IMR-90 (cell line): Measurements from ENCODE around the gene IRF2. TPM values are rescaled to one million over a fixed set of nuclear protein-coding genes. Genes with fewer than 3 reads are reported as not detected.

Experiments used
- ATAC-seq: fragments of 200-7000 bp; cut with Tn5 transposase; 2 replicates; pipeline ENCODE4 v1.9.1; 2020; ENCODE audit warnings: low read depth, mild to moderate bottlenecking, moderate library complexity
- BruUV-seq: library from RNA; stranded (reverse); fragments of 400-500 nt; replicated peaks from 2 replicates; lab custom pipeline; 2021; lab: Mats Ljungman, UMichigan
- CTCF ChIA-PET: fragments of 300-600 bp; formaldehyde crosslinking; extraction: SDS; loops from one replicate; lab custom pipeline; 2021; ENCODE audit warnings: antibody characterized with exemption; lab: Yijun Ruan, JAX
- POLR2A ChIA-PET: fragments of 300-600 bp; sonication (Branson Sonifier 250); formaldehyde crosslinking; loops from one replicate; lab custom pipeline; 2022; ENCODE audit warnings: antibody characterized with exemption; ENCODE audit not compliant: unreplicated experiment; lab: Charles Lee
- DNase-seq: peaks from one replicate; pipeline ENCODE4 v3.0.0; 2013
- H2AFZ ChIP-seq: replicated peaks from 2 replicates; pipeline ENCODE3; 2013; ENCODE audit warnings: low read length, mild to moderate bottlenecking; ENCODE audit not compliant: poor library complexity
- H2AK5ac ChIP-seq: 2 replicates; pipeline ENCODE4 v1.6.1; 2013; ENCODE audit warnings: low read depth, low read length, inconsistent platforms
- H2AK9ac ChIP-seq: replicated peaks from 2 replicates; pipeline ENCODE3; 2013; ENCODE audit warnings: mild to moderate bottlenecking, low read depth, low read length, moderate library complexity; ENCODE audit not compliant: poor library complexity
- H2BK120ac ChIP-seq: 2 replicates; pipeline ENCODE4 v1.6.1; 2013; ENCODE audit warnings: low read depth, low read length, inconsistent platforms
- H2BK15ac ChIP-seq: 3 replicates; pipeline ENCODE4 v1.6.1; 2013; ENCODE audit warnings: low read depth, low read length, inconsistent platforms
- H2BK20ac ChIP-seq: 2 replicates; pipeline ENCODE4 v1.6.1; 2013; ENCODE audit warnings: low read depth, mild to moderate bottlenecking, inconsistent platforms, low read length, moderate library complexity
- H2BK5ac ChIP-seq: 2 replicates; pipeline ENCODE4 v1.6.1; 2013; ENCODE audit warnings: mild to moderate bottlenecking, low read depth, low read length, inconsistent platforms; ENCODE audit not compliant: poor library complexity, severe bottlenecking
- H3K14ac ChIP-seq: replicated peaks from 2 replicates; pipeline ENCODE4 v1.6.1; 2013; ENCODE audit warnings: low read depth, low read length, inconsistent platforms
- H3K18ac ChIP-seq: 2 replicates; pipeline ENCODE4 v1.6.1; 2013; ENCODE audit warnings: low read depth, low read length, control low read depth
- H3K23ac ChIP-seq: 2 replicates; pipeline ENCODE4 v1.6.1; 2013; ENCODE audit warnings: low read depth, low read length, inconsistent platforms
- H3K27ac ChIP-seq: 2 replicates; pipeline ENCODE4 v1.5.1; 2013; ENCODE audit warnings: mild to moderate bottlenecking, control low read depth, low read length; ENCODE audit not compliant: insufficient read depth
- H3K27me3 ChIP-seq: 2 replicates; pipeline ENCODE4 v1.6.1; 2013; ENCODE audit warnings: low read length; ENCODE audit not compliant: control insufficient read depth, insufficient read depth
- H3K36me3 ChIP-seq: 2 replicates; pipeline ENCODE4 v1.6.1; 2013; ENCODE audit warnings: low read length, mixed read lengths; ENCODE audit not compliant: control insufficient read depth, insufficient read depth
- H3K4ac ChIP-seq: 2 replicates; pipeline ENCODE4 v1.6.1; 2013; ENCODE audit warnings: low read depth, low read length, inconsistent platforms
- H3K4me1 ChIP-seq: 2 replicates; pipeline ENCODE4 v1.6.1; 2013; ENCODE audit warnings: low read length, mixed read lengths; ENCODE audit not compliant: control insufficient read depth, insufficient read depth
- H3K4me2 ChIP-seq: 2 replicates; pipeline ENCODE4 v1.6.1; 2013; ENCODE audit warnings: low read depth, mild to moderate bottlenecking, control low read depth, low read length, moderate library complexity
- H3K4me3 ChIP-seq: 2 replicates; pipeline ENCODE4 v1.5.1; 2013; ENCODE audit warnings: low read depth, mild to moderate bottlenecking, control low read depth, low read length, moderate library complexity; ENCODE audit not compliant: insufficient read depth
- H3K56ac ChIP-seq: 2 replicates; pipeline ENCODE4 v1.6.1; 2013; ENCODE audit warnings: low read length, inconsistent platforms; ENCODE audit not compliant: insufficient read depth; ENCODE audit errors: extremely low read depth
- H3K79me1 ChIP-seq, 2 experiments: 2 replicates each; pipeline ENCODE4 v1.6.1; 2013; ENCODE audit warnings: low read length in 2 of 2, inconsistent platforms in 1 of 2, low read depth in 1 of 2
- H3K9ac ChIP-seq: 2 replicates; pipeline ENCODE4 v1.6.1; 2013; ENCODE audit warnings: low read depth, low read length, control low read depth
- H3K9me1 ChIP-seq: 2 replicates; pipeline ENCODE4 v1.6.1; 2013; ENCODE audit warnings: low read length, inconsistent platforms; ENCODE audit not compliant: insufficient read depth
- H3K9me3 ChIP-seq: 2 replicates; pipeline ENCODE4 v1.6.1; 2013; ENCODE audit warnings: low read length; ENCODE audit not compliant: control insufficient read depth, insufficient read depth
- H4K20me1 ChIP-seq: 2 replicates; pipeline ENCODE4 v1.6.1; 2013; ENCODE audit warnings: low read length, inconsistent platforms; ENCODE audit not compliant: insufficient read depth
- H4K5ac ChIP-seq: 2 replicates; pipeline ENCODE4 v1.6.1; 2013; ENCODE audit warnings: mild to moderate bottlenecking, low read depth, low read length, control low read depth
- H4K8ac ChIP-seq, 2 experiments: 2 replicates each; pipeline ENCODE4 v1.6.1; 2013; ENCODE audit warnings: low read depth in 2 of 2, low read length in 2 of 2, control low read depth in 1 of 2, inconsistent platforms in 1 of 2
- H4K91ac ChIP-seq: 2 replicates; pipeline ENCODE4 v1.6.1; 2013; ENCODE audit warnings: low read depth, low read length, inconsistent platforms; ENCODE audit not compliant: insufficient read depth
- BHLHE40 ChIP-seq: fragments of 150-350 bp; IDR thresholded peaks from 2 replicates; pipeline ENCODE4 v1.6.1; 2016; ENCODE audit warnings: mild to moderate bottlenecking, low read depth, low read length
- CTCF ChIP-seq: conservative IDR thresholded peaks from 2 replicates; pipeline ENCODE4 v1.5.1; 2012; ENCODE audit warnings: mild to moderate bottlenecking, low read depth, low read length, improper control_type of control experiment
- ELK1 ChIP-seq: fragments of 150-350 bp; IDR thresholded peaks from 2 replicates; pipeline ENCODE4 v1.6.1; 2016; ENCODE audit warnings: low read depth, mild to moderate bottlenecking, low read length, moderate library complexity, borderline replicate concordance
- FOS ChIP-seq: fragments of 150-350 bp; IDR thresholded peaks from 2 replicates; pipeline ENCODE4 v1.6.1; 2016; ENCODE audit warnings: low read depth, low read length
- MAFK ChIP-seq: IDR thresholded peaks from 2 replicates; pipeline ENCODE4 v1.6.1; 2012; ENCODE audit warnings: low read depth, low read length, improper control_type of control experiment
- MAZ ChIP-seq: IDR thresholded peaks from 2 replicates; pipeline ENCODE4 v1.6.1; 2012; ENCODE audit warnings: low read depth, mild to moderate bottlenecking, low read length, improper control_type of control experiment, moderate library complexity, borderline replicate concordance
- MXI1 ChIP-seq: IDR thresholded peaks from 2 replicates; pipeline ENCODE4 v1.6.1; 2012; ENCODE audit warnings: low read depth, mild to moderate bottlenecking, low read length, moderate library complexity, borderline replicate concordance
- NFE2L2 ChIP-seq: fragments of 150-350 bp; IDR thresholded peaks from 2 replicates; pipeline ENCODE4 v1.6.1; 2016; ENCODE audit warnings: low read depth, mild to moderate bottlenecking, low read length
- POLR2A ChIP-seq: IDR thresholded peaks from 2 replicates; pipeline ENCODE4 v1.6.1; 2012; ENCODE audit warnings: mild to moderate bottlenecking, low read depth, low read length
- RFX5 ChIP-seq: IDR thresholded peaks from 2 replicates; pipeline ENCODE4 v1.8.0; 2012; ENCODE audit warnings: low read depth, mild to moderate bottlenecking, low read length, moderate library complexity
- SMC3 ChIP-seq: fragments of 150-350 bp; IDR thresholded peaks from 2 replicates; pipeline ENCODE4 v1.6.1; 2016; ENCODE audit warnings: low read depth, mild to moderate bottlenecking, antibody characterized with exemption, low read length, moderate library complexity
- USF2 ChIP-seq: fragments of 150-350 bp; IDR thresholded peaks from 2 replicates; pipeline ENCODE4 v1.6.1; 2017; ENCODE audit warnings: mild to moderate bottlenecking, antibody characterized with exemption, low read length, low read depth
- WGBS, 2 experiments: methylation state at CpG; one replicate each; pipeline versions ENCODE4 v1.1.5 to v1.1.7; 2013; ENCODE audit warnings: missing lambda C conversion rate in 2 of 2; ENCODE audit not compliant: insufficient read length in 1 of 2; ENCODE audit errors: extremely low coverage in 2 of 2; 5-methylcytosine and 5-hydroxymethylcytosine counted together
- dilution Hi-C: fragments of 300-500 bp; cut with HindIII; formaldehyde crosslinking; loops from one replicate; pipeline ENCODE4 v1.14.3; 2018; ENCODE audit warnings: low sequenced_read_pairs; ENCODE audit not compliant: unreplicated experiment
- in situ Hi-C: fragments of 300-500 bp; cut with MboI; formaldehyde crosslinking; loops from 3 replicates; pipeline ENCODE4 v1.14.3; 2019; ENCODE audit warnings: low sequenced_read_pairs, inconsistent platforms, mixed read lengths
- intact Hi-C: fragments of 100-400 bp; cut with micrococcal nuclease; formaldehyde crosslinking; loops from 2 replicates; pipeline ENCODE4 v1.10.0; 2022
- polyA plus RNA-seq, 3 experiments: library from polyadenylated mRNA; depleted of rRNA; stranded (reverse); fragments of >200 nt; gene quantifications; 2 replicates each; pipeline ENCODE4 v1.2.3, GENCODE V29; 2012; ENCODE audit warnings: low replicate concordance in 1 of 3
- total RNA-seq: library from RNA; depleted of rRNA; stranded (reverse); fragments of >200 nt; gene quantifications from 2 replicates; pipeline ENCODE4 v1.2.3, GENCODE V29; 2012

The IRF2 gene
- total and polyA plus RNA-seq, 2 of the 4 experiments (the other 2 are of a cell fraction): 16.5 to 21.9 TPM

- ChIA-PET POLR2A (interaction anchor here (0.6 to 0.7 kb wide), 2 partner anchors 41 to 108 kb away, joined by 3 read pairs; no protein-coding TSS in a partner anchor), CTCF (interaction anchor here (0.9 kb wide), 1 partner anchor 252 kb away, joined by 3 read pairs; no protein-coding TSS in a partner anchor)
- Histone ChIP-seq H3K56ac (no peak overlapping the region), H3K4me1 (peaks cover 12% of the 10 kb centered on the region), H4K5ac (no peak overlapping the region), H3K9ac (0 out of 2 replicates have a peak overlapping the region, but pooled peaks have one; percentile 13), H2AFZ (peak overlapping the region; percentile 78), H4K20me1 (no peaks in the 10 kb centered on the region), H4K91ac (no peak overlapping the region), H3K27me3 (no peaks in the 10 kb centered on the region), H4K8ac (peak overlapping the region; percentile 5 to 50; a peak in 2 of 4 replicates), H2BK5ac (peak overlapping the region; percentile 64), H3K4me3 (peak overlapping the region; percentile 41), H2AK5ac (no peak overlapping the region), H3K23ac (peak overlapping the region; percentile 39; the same call in 1 of the 2 replicates), H3K9me3 (peaks cover 4% of the 10 kb centered on the region; the same call in 1 of the 2 replicates), H2BK120ac (peak overlapping the region; percentile 62), H3K4me2 (peak overlapping the region; percentile 96; the same call in 1 of the 2 replicates), H3K79me1 (no peaks in the 10 kb centered on the region), H3K27ac (peak overlapping the region; percentile 61; the same call in 1 of the 2 replicates), H3K18ac (peak overlapping the region; percentile 57; the same call in 1 of the 2 replicates), H2AK9ac (no peak overlapping the region), H3K9me1 (peaks cover 4% of the 10 kb centered on the region; the same call in 1 of the 2 replicates), H3K14ac (peak overlapping the region; percentile 47; the same call in 1 of the 2 replicates), H2BK15ac (peak overlapping the region; percentile 9; the same call in 2 of the 3 replicates), H2BK20ac (peak overlapping the region; percentile 60; the same call in 1 of the 2 replicates), H3K4ac (peak overlapping the region; percentile 29), H3K36me3 (no peaks in the 10 kb centered on the region)
- ATAC-seq (no peak), DNase-seq (no peak)
- no CpG with 5 or more reads among the region's 2 CpGs for WGBS, 2 experiments
- intact Hi-C loops (no loop called here), dilution Hi-C loops (no loop called here), in situ Hi-C loops (no loop called here)
- no TSS peak for BruUV-seq
- TF ChIP-seq RFX5 (no peak), FOS (no peak), POLR2A (no peak), MAFK (no peak), CTCF (no peak), ELK1 (no peak), NFE2L2 (no peak), MXI1 (no peak), MAZ (no peak), SMC3 (no peak), BHLHE40 (no peak), USF2 (no peak)
These were observed 39.4 kb upstream of the IRF2 start for GRCh38 chr4:184513802-184514120.
